Prostate gland (tissue), 2 donors: Measurements from ENCODE around the gene PLCH1. TPM values are rescaled to one million over a fixed set of nuclear protein-coding genes. Genes with fewer than 3 reads are reported as not detected.
A peak's percentile ranks its signal among the peaks of the same experiment; 100 is the strongest.

ENCODE experiments used
- DNase-seq: peaks from one replicate; pipeline ENCODE4 v3.0.0-alpha.2; 2019; ENCODE audit warnings: low spot score
- H3K27ac ChIP-seq, 2 donors: fragments of 200-600 bp; sonication (generic); 2 replicates each; pipeline ENCODE4 v1.5.1; 2017 to 2019
- H3K27me3 ChIP-seq: fragments of 200-600 bp; sonication (generic); replicated peaks from 2 replicates; pipeline ENCODE4 v1.5.1; 2019; ENCODE audit not compliant: insufficient read depth
- H3K36me3 ChIP-seq, 2 donors: fragments of 200-600 bp; sonication (generic); 1 replicate in 1 of 2; 2 replicates in 1 of 2; pipeline versions ENCODE4 v1.5.1 to v1.8.1; 2017 to 2019
- H3K4me1 ChIP-seq: fragments of 200-600 bp; sonication (generic); replicated peaks from 2 replicates; pipeline ENCODE4 v1.5.1; 2019
- H3K4me3 ChIP-seq, 2 donors: fragments of 200-600 bp; sonication (generic); 2 replicates each; pipeline ENCODE4 v1.5.1; 2017 to 2019
- H3K9me3 ChIP-seq: fragments of 200-600 bp; sonication (generic); 2 replicates; pipeline ENCODE4 v1.5.1; 2017
- CTCF ChIP-seq, 4 experiments: fragments of 200-600 bp in 2 of 4; fragments of 450-650 bp in 2 of 4; sonication (generic) in 2 of 4; IDR thresholded peaks; 1 replicate in 3 of 4; 2 replicates in 1 of 4; pipeline ENCODE4 v1.5.1; 2016 to 2019; ENCODE audit warnings: antibody characterized with exemption in 4 of 4, mild to moderate bottlenecking in 2 of 4, moderate library complexity in 2 of 4
- POLR2A ChIP-seq: fragments of 450-650 bp; IDR thresholded peaks from one replicate; pipeline ENCODE4 v1.6.1; 2016; ENCODE audit warnings: antibody characterized with exemption, mild to moderate bottlenecking
- POLR2AphosphoS5 ChIP-seq: sonication (generic); formaldehyde crosslinking; IDR thresholded peaks from one replicate; pipeline ENCODE4 v1.6.1; 2017; ENCODE audit warnings: antibody characterized with exemption
- WGBS: methylation state at CpG from one replicate; pipeline ENCODE4 v1.1.5; 2018; 5-methylcytosine and 5-hydroxymethylcytosine counted together
- intact Hi-C: fragments of 100-400 bp; cut with DNase I; formaldehyde crosslinking; loops from one replicate; pipeline ENCODE4 v1.14.2; 2022
- total RNA-seq, 2 donors: library from RNA; depleted of rRNA; stranded (reverse); fragments of >200 nt; gene quantifications; one replicate each; pipeline ENCODE4 v1.1.0, GENCODE V29; 2016

The PLCH1 gene
- total RNA-seq, 2 donors from 2014 or later: 0.64 to 12.2 TPM

DNA sequence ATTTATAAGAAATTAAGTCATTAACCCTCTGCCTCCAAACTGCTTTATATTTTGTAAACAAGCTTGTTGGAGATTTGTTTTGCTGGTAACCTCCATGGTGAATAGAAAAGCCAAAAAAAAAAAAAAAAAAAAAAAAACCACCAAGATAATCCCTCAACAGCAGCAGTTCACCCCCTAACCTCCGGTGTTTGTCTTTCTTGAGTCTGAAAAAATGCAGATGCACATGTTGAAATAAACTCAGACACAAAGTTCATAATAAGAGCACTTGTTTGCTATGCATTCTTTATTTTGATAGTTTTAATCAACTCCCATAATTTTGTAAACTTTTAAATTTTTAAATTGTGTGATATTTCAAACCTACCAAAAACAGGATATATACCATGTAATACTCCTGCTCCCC is 1.8 kb upstream of the PLCH1 start:
- intact Hi-C loops: no loop called here
- Histone ChIP-seq H3K27ac (no peak overlapping the region), H3K36me3 (no peaks in the 10 kb centered on the region), H3K9me3 (no peaks in the 10 kb centered on the region), H3K4me1 (no peaks in the 10 kb centered on the region), H3K4me3 (no peak overlapping the region), H3K27me3 (no peaks in the 10 kb centered on the region)
- TF ChIP-seq POLR2A (no peak), CTCF (IDR thresholded peaks at IDR 0.05) (no peak), POLR2AphosphoS5 (no peak)
- WGBS: 94% methylated on average over 1 of the region's 1 CpG
- DNase-seq: no peak

GRCh38 chr3:155745795-155746550 is 1.1 kb upstream of the PLCH1 start:
- peak overlapping the region in 1 of 2 donors; percentile 49 for H3K4me3 ChIP-seq
- no peaks in the 10 kb centered on the region for H3K4me1 ChIP-seq
- intact Hi-C loops: no loop called here
- no peak overlapping the region for H3K27ac ChIP-seq
- no peak for DNase-seq
- no peaks in the 10 kb centered on the region for H3K36me3 ChIP-seq
- H3K27me3 ChIP-seq: no peaks in the 10 kb centered on the region
- TF ChIP-seq CTCF (IDR thresholded peaks at IDR 0.05) (no peak), POLR2A (no peak), POLR2AphosphoS5 (no peak)
- WGBS: 28% methylated on average over 19 of the region's 19 CpGs
- H3K9me3 ChIP-seq: no peaks in the 10 kb centered on the region

- H3K36me3 ChIP-seq: no peaks in the 10 kb centered on the region
- peak overlapping the region; percentile 44 to 49 for H3K4me3 ChIP-seq
- WGBS: under 1% methylated on average over 48 of the region's 48 CpGs
- no peaks in the 10 kb centered on the region for H3K4me1 ChIP-seq
- no peaks in the 10 kb centered on the region for H3K27me3 ChIP-seq
- intact Hi-C loops: no loop called here
- H3K27ac ChIP-seq: peak overlapping the region in 1 of 2 donors; percentile 31
- DNase-seq: peak; percentile 36
- TF ChIP-seq POLR2AphosphoS5 (no peak), POLR2A (peak; percentile 30)
- no peaks in the 10 kb centered on the region for H3K9me3 ChIP-seq
Measured at GRCh38 chr3:155744010-155744625, 753 bp downstream of the PLCH1 start.

DNA sequence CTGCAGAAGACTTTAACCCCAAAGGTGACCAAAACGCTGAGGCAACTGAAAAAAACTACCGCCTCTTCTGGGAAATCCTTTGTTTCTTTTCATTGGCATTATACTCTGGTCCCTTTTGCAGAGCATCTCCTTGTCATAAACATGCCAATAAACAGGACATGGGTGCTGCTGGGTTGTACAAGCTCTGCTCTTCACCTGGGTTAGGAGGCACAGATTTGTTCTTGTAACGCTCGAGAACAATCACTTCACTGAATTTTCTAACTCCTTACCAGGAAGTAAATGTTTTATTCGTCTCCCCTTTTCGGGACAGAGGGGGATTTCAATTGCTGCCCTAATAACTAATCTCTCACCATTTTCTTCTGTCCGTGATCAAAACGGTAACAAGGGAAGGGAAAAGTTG is 1.3 kb downstream of the PLCH1 start:
- Histone ChIP-seq H3K27ac (peak overlapping the region in 1 of 2 donors; percentile 31), H3K4me3 (peak overlapping the region; percentile 44 to 49), H3K36me3 (no peaks in the 10 kb centered on the region), H3K27me3 (no peaks in the 10 kb centered on the region), H3K9me3 (no peaks in the 10 kb centered on the region), H3K4me1 (no peaks in the 10 kb centered on the region)
- WGBS: 6% methylated on average over 8 of the region's 8 CpGs
- intact Hi-C loops: no loop called here
- DNase-seq: no peak
- TF ChIP-seq POLR2A (no peak), CTCF (IDR thresholded peaks at IDR 0.05) (no peak), POLR2AphosphoS5 (no peak)

DNA sequence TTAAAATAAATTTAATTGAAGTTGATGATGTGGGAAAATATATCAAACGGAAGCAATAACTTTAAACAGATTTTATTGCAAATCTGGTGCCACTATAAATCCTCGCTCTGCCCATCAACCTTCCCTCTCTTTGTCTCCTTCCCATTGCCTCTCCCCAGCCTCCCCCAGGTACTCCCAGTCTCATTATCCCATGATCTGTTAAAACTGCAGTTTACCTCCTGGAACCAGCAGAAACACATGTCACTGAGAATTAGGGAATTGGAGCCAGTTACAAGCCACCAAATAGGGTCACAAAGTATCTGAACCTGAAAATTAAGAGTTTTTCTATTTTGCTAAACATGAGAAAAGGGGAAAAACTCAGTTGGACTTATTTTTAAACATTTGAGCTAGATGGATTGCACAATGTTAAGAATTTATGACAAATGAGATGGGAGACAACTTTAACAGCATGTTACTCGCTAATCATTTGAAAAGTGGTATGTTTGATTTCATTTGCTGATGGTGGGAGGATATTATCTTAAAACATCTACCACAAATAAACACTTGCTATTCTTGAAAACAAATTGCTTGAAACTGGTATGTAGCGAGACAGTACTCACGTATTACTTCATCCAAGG is 2.4 kb downstream of the PLCH1 start:
- Histone ChIP-seq H3K27ac (no peak overlapping the region), H3K27me3 (no peaks in the 10 kb centered on the region), H3K9me3 (no peaks in the 10 kb centered on the region), H3K4me1 (no peaks in the 10 kb centered on the region), H3K4me3 (no peak overlapping the region), H3K36me3 (no peaks in the 10 kb centered on the region)
- WGBS: 50% methylated on average over 5 of the region's 5 CpGs
- intact Hi-C loops: no loop called here
- DNase-seq: no peak
- TF ChIP-seq CTCF (IDR thresholded peaks at IDR 0.05) (no peak), POLR2A (no peak), POLR2AphosphoS5 (no peak)
